Hepatocyte (in vitro differentiated cells): ENCODE results near the gene KLF9. TPM values are rescaled to one million over a fixed set of nuclear protein-coding genes. Genes with fewer than 3 reads are reported as not detected.

Source experiments
- DNase-seq: peaks from one replicate; pipeline ENCODE4 v3.0.0-alpha.2; 2016; ENCODE audit warnings: low spot score
- H2AFZ ChIP-seq: fragments of 200-600 bp; sonication (generic); 2 replicates; pipeline ENCODE4 v1.6.0; 2016; ENCODE audit warnings: antibody characterized with exemption, mild to moderate bottlenecking
- H3K27ac ChIP-seq: fragments of 200-600 bp; sonication (generic); 2 replicates; pipeline ENCODE4 v1.5.1; 2016; ENCODE audit warnings: mild to moderate bottlenecking
- H3K27me3 ChIP-seq: fragments of 200-600 bp; sonication (generic); 2 replicates; pipeline ENCODE4 v1.6.1; 2016
- H3K36me3 ChIP-seq: fragments of 200-600 bp; sonication (generic); replicated peaks from 2 replicates; pipeline ENCODE4 v1.5.1; 2016; ENCODE audit warnings: low read depth; ENCODE audit not compliant: insufficient read depth
- H3K4me1 ChIP-seq: fragments of 200-600 bp; sonication (generic); 2 replicates; pipeline ENCODE4 v1.5.1; 2016; ENCODE audit warnings: mild to moderate bottlenecking, moderate library complexity; ENCODE audit not compliant: insufficient read depth
- H3K4me2 ChIP-seq: fragments of 200-600 bp; sonication (generic); 2 replicates; pipeline ENCODE4 v1.6.0; 2016
- H3K4me3 ChIP-seq: fragments of 200-600 bp; sonication (generic); 2 replicates; pipeline ENCODE4 v1.5.1; 2016; ENCODE audit warnings: mild to moderate bottlenecking
- H3K79me2 ChIP-seq: fragments of 200-600 bp; sonication (generic); 2 replicates; pipeline ENCODE4 v1.6.0; 2017; ENCODE audit warnings: mild to moderate bottlenecking
- H3K9me2 ChIP-seq: fragments of 200-600 bp; sonication (generic); replicated peaks from 2 replicates; pipeline ENCODE4 v1.6.0; 2017; ENCODE audit warnings: mild to moderate bottlenecking; ENCODE audit not compliant: insufficient read depth
- H3K9me3 ChIP-seq: fragments of 200-600 bp; sonication (generic); 2 replicates; pipeline ENCODE4 v1.5.1; 2016; ENCODE audit warnings: low read depth, mild to moderate bottlenecking
- H4K20me1 ChIP-seq: fragments of 200-600 bp; sonication (generic); 2 replicates; pipeline ENCODE4 v1.6.0; 2016; ENCODE audit warnings: mild to moderate bottlenecking; ENCODE audit not compliant: insufficient read depth, poor library complexity, severe bottlenecking
- CTCF ChIP-seq: fragments of 200-600 bp; sonication (generic); IDR thresholded peaks from 2 replicates; pipeline ENCODE4 v1.5.1; 2016; ENCODE audit warnings: antibody characterized with exemption, mild to moderate bottlenecking; ENCODE audit not compliant: poor library complexity
- EZH2 ChIP-seq: fragments of 200-600 bp; sonication (generic); IDR thresholded peaks from 2 replicates; pipeline ENCODE4 v1.6.1; 2016; ENCODE audit warnings: antibody characterized with exemption, mild to moderate bottlenecking, borderline replicate concordance
- EZH2phosphoT487 ChIP-seq: fragments of 200-600 bp; sonication (generic); IDR thresholded peaks from one replicate; pipeline ENCODE4 v1.6.1; 2018; ENCODE audit warnings: antibody characterized with exemption, mild to moderate bottlenecking, low read depth, moderate library complexity; ENCODE audit not compliant: unreplicated experiment, severe bottlenecking
- WGBS: methylation state at CpG from one replicate; pipeline ENCODE4 v1.1.6; 2016; ENCODE audit warnings: low lambda C conversion rate; ENCODE audit errors: missing lambda C conversion rate; 5-methylcytosine and 5-hydroxymethylcytosine counted together
- polyA plus RNA-seq: library from polyadenylated mRNA; unstranded; fragments of >200 nt; fragmentation: Nextera tagmentation; extraction: Ambion mirVana; gene quantifications from 2 replicates; pipeline ENCODE4 v1.2.1, GENCODE V29; 2016
- total RNA-seq: library from RNA; depleted of rRNA; stranded (reverse); fragments of >200 nt; gene quantifications from 2 replicates; pipeline ENCODE4 v1.2.3, GENCODE V29; 2014

KLF9 gene
- total and polyA plus RNA-seq, 2 experiments from 2014 or later = 5.3 to 29.4 TPM

GRCh38 chr9:70408393-70409040 lies 5.9 kb downstream of the KLF9 start:
- no peak for TF ChIP-seq CTCF
- TF ChIP-seq EZH2 = no peak
- TF ChIP-seq EZH2phosphoT487 = no peak
- peaks cover 86% of the 10 kb centered on the region for H3K79me2 ChIP-seq
- H3K9me2 ChIP-seq = no peaks in the 10 kb centered on the region
- peaks cover 44% of the 10 kb centered on the region for H4K20me1 ChIP-seq
- H3K27ac ChIP-seq = no peak overlapping the region
- no peaks in the 10 kb centered on the region for H3K9me3 ChIP-seq
- H3K4me3 ChIP-seq = no peak overlapping the region
- H3K4me1 ChIP-seq = peaks cover 8% of the 10 kb centered on the region
- DNase-seq = no peak
- no peaks in the 10 kb centered on the region for H3K36me3 ChIP-seq
- H3K27me3 ChIP-seq = no peaks in the 10 kb centered on the region
- no peak overlapping the region for H2AFZ ChIP-seq
- 76% methylated on average over 5 of the region's 5 CpGs for WGBS
- peak overlapping the region; percentile 40 for H3K4me2 ChIP-seq

GRCh38 chr9:70407081-70407503 lies 7.4 kb downstream of the KLF9 start:
- Histone ChIP-seq H3K27me3 (no peaks in the 10 kb centered on the region), H2AFZ (no peak overlapping the region), H3K9me3 (no peaks in the 10 kb centered on the region), H3K79me2 (peaks cover 95% of the 10 kb centered on the region), H3K36me3 (no peaks in the 10 kb centered on the region), H3K4me2 (peak overlapping the region; percentile 7), H3K4me1 (peaks cover 12% of the 10 kb centered on the region), H4K20me1 (peaks cover 53% of the 10 kb centered on the region), H3K9me2 (no peaks in the 10 kb centered on the region), H3K4me3 (no peak overlapping the region), H3K27ac (peak overlapping the region; percentile 3)
- WGBS = 56% methylated on average over 4 of the region's 4 CpGs
- no peak for TF ChIP-seq EZH2
- TF ChIP-seq CTCF = no peak
- no peak for TF ChIP-seq EZH2phosphoT487
- no peak for DNase-seq

GRCh38 chr9:70406434-70406862 lies 8.0 kb downstream of the KLF9 start:
- 75% methylated on average over 6 of the region's 6 CpGs for WGBS
- peaks cover 12% of the 10 kb centered on the region for H3K4me1 ChIP-seq
- no peak overlapping the region for H3K4me3 ChIP-seq

More at GRCh38 chr9:70406434-70406862, 8.0 kb downstream of the KLF9 start:
- no peak for DNase-seq
- Histone ChIP-seq H2AFZ (no peak overlapping the region), H3K79me2 (peaks cover 97% of the 10 kb centered on the region), H4K20me1 (peaks cover 56% of the 10 kb centered on the region), H3K4me2 (no peak overlapping the region), H3K27ac (peak overlapping the region; percentile 13), H3K36me3 (no peaks in the 10 kb centered on the region), H3K27me3 (no peaks in the 10 kb centered on the region), H3K9me3 (no peaks in the 10 kb centered on the region), H3K9me2 (no peaks in the 10 kb centered on the region)
- TF ChIP-seq EZH2phosphoT487 = no peak
- TF ChIP-seq CTCF = no peak
- TF ChIP-seq EZH2 = no peak
